ENCODE measurements around the gene SH3GL1.
A peak's percentile ranks its signal among the peaks of the same experiment; 100 is the strongest.

SH3GL1 gene

GRCh38 chr19:4431808-4432674 lies 31.7 kb upstream of the SH3GL1 start:
- peak; percentile 79 to 90 (median 87) for DNase-seq

- DNase-seq: peak in 2 of 3 donors; percentile 10 to 38
Measured at GRCh38 chr19:4431296-4431695, 30.9 kb upstream of the SH3GL1 start.

GRCh38 chr19:4430760-4431159 lies 30.4 kb upstream of the SH3GL1 start:
- DNase-seq: peak; percentile 92 to 97 (median 96)

- no peak for DNase-seq
Measured at GRCh38 chr19:4429771-4430171, 29.4 kb upstream of the SH3GL1 start.

- peak; percentile 35 to 63 (median 44) for DNase-seq
Measured at GRCh38 chr19:4429256-4429655, 28.9 kb upstream of the SH3GL1 start.

GRCh38 chr19:4428326-4428975 lies 28.1 kb upstream of the SH3GL1 start:
- no peak for DNase-seq

- DNase-seq: no peak
Measured at GRCh38 chr19:4425537-4425936, 25.2 kb upstream of the SH3GL1 start.

GRCh38 chr19:4423416-4424126 lies 23.2 kb upstream of the SH3GL1 start:
- DNase-seq: peak in 1 of 3 donors; percentile 17

GRCh38 chr19:4416268-4416667 lies 15.9 kb upstream of the SH3GL1 start:
- DNase-seq: no peak

GRCh38 chr19:4415352-4415751 lies 15.0 kb upstream of the SH3GL1 start:
- DNase-seq: no peak

- DNase-seq: no peak
Measured at GRCh38 chr19:4414800-4415321, 14.5 kb upstream of the SH3GL1 start.

GRCh38 chr19:4414144-4414799 lies 13.9 kb upstream of the SH3GL1 start:
- no peak for DNase-seq

- no peak for DNase-seq
Measured at GRCh38 chr19:4413588-4413987, 13.2 kb upstream of the SH3GL1 start.

GRCh38 chr19:4409123-4409933 lies 9.0 kb upstream of the SH3GL1 start:
- no peak for DNase-seq

- no peak for DNase-seq
Measured at GRCh38 chr19:4406626-4407025, 6.3 kb upstream of the SH3GL1 start.

- no peak for DNase-seq
Measured at GRCh38 chr19:4405977-4406376, 5.6 kb upstream of the SH3GL1 start.

- DNase-seq: no peak
Measured at GRCh38 chr19:4403005-4403761, 2.8 kb upstream of the SH3GL1 start.

GRCh38 chr19:4402171-4403004 lies 2.0 kb upstream of the SH3GL1 start, which contains the start of gene CHAF1A:
TSS of gene CHAF1A (plus strand) at chr19:4402640. CDS start at chr19:4402763, 123 bp downstream.
- peak; percentile 100 for DNase-seq

GRCh38 chr19:4401769-4402170 lies 1.4 kb upstream of the SH3GL1 start:
- peak in 1 of 3 donors; percentile 5 for DNase-seq

GRCh38 chr19:4399812-4400134 lies 574 bp downstream of the SH3GL1 start:
- DNase-seq: peak; percentile 49 to 66 (median 52)
